Measurements from ENCODE around the gene EEF2.
"Not testable (repeated sequence)": the region's sequence is repeated elsewhere in the genome, so short reads cannot be mapped to it uniquely, and the experiment has no call there.

The EEF2 gene

DNA sequence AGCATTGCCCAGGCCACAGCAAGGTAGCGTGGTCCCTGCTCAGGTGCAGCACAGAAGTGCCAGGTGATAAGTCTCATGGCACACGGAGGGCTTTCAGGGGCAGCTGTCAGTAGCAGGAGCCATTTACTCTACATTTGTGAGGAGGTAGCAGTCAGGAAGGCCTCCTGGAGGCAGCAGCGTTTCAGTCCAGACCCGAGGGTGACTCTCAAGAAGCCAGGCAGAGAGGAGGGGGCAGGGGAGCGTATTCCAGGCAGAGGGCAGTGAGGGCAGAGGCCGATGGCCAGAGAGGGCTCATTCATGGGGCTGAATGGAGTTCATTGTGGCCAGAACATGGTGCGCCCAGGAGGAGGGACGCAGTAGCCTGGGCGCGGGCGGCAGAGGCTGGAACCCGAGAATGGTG, 31.2 kb upstream of the EEF2 start:
- DNase-seq, result no peak

DNA sequence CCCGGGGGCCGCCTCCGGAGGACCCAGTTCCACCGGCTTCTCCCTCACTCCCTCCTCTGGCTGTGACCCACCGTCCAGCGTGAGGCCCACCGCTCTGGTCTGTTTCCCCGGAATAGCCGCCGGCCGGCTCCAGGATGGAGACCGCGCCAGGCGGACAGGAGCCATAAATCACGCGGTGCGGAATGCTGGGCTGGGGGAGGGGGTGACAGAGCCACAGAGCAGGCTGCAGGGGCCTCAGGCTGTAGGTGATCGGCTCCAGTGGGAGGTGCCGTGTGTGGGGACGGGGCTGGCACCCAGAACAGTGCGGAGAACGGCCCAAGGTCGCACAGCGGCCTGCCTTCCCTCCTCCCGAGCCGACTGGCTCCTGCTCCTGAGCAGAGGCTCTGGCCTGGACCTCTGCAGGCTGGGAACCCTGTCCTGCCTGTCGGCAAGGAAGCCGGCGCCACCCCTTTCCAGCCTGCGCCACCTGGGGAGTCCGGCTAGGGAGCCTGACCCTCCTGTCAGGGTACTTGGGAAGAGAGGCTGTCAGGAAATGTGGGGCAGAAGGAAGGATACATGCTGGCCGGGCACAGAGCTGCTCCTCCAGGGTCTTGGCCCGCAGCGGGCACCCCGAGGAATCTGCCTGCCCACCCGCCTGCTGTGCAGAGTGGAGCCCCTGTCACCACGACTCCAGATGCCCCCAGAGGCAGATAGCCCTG, 30.6 kb upstream of the EEF2 start:
- peak; percentile 79 for DNase-seq

DNA sequence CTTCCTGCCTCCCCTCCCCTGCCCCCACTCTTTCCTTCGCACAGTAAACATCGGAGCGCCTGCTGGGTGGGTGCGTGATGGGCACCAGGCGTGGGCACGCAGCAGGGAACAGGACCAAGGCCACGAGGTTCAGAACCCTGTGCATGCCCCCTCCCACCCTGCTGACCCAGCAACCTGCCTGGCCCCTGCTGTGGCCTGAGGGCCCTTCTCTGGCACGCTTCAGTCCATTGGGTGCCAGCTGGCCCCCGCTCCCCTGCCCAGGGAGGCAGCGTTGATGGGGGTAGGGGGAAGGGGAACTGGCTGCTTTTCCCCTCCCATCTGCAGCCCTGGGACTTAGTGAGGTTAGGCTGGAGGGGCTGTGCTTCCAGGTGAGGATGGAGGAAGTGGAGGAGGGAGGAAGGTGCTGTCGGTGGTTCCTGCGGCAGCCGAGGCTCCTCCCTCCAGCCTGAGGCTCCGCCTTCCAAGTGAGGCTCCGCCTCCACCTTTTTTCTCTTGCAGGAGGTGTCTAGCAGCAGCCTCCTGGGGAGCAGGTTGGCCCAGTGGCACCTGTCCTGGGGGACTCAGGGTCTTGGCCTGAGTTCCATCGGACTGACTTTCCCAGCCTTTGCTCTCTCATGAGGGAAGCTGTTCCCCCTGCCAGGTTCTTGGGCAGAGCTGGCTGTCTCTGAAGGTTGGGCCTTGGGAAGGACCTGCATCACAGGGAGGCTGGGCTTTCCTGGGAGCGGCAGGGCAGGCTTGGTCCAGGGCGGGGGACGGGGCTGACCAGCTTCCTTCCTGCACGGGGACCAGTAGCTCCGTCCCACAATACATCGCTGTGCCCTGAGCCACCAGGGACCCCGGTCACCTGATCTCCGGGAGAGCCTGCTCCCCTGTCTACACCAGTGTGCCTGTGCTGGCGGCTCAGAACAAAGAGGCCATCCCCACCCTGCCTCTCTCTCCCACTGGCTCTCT, 29.6 kb upstream of the EEF2 start:
- peak; percentile 69 for DNase-seq

GRCh38 chr19:4013886-4014540, 28.8 kb upstream of the EEF2 start:
- no peak for DNase-seq

DNA sequence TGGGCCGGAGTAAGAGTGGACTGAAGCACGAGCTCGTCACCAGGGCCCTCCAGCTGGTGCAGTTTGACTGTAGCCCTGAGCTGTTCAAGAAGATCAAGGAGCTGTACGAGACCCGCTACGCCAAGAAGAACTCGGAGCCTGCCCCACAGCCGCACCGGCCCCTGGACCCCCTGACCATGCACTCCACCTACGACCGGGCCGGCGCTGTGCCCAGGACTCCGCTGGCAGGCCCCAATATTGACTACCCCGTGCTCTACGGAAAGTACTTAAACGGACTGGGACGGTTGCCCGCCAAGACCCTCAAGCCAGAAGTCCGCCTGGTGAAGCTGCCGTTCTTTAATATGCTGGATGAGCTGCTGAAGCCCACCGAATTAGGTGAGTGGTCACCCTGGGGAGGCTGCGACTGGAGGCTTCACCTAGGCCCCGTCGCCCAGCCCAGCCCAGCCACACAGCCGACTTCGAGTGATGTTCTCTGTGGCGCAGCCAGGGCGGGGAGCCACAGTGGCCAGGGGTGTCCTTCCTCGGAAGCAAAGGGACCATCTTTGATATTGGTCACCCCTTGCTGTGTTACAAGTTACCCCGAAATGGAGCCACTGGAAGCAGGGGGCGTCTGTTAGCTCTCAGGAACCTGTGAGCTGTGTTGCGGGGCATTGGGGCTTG, 27.8 kb upstream of the EEF2 start:
- DNase-seq, result no peak

DNA sequence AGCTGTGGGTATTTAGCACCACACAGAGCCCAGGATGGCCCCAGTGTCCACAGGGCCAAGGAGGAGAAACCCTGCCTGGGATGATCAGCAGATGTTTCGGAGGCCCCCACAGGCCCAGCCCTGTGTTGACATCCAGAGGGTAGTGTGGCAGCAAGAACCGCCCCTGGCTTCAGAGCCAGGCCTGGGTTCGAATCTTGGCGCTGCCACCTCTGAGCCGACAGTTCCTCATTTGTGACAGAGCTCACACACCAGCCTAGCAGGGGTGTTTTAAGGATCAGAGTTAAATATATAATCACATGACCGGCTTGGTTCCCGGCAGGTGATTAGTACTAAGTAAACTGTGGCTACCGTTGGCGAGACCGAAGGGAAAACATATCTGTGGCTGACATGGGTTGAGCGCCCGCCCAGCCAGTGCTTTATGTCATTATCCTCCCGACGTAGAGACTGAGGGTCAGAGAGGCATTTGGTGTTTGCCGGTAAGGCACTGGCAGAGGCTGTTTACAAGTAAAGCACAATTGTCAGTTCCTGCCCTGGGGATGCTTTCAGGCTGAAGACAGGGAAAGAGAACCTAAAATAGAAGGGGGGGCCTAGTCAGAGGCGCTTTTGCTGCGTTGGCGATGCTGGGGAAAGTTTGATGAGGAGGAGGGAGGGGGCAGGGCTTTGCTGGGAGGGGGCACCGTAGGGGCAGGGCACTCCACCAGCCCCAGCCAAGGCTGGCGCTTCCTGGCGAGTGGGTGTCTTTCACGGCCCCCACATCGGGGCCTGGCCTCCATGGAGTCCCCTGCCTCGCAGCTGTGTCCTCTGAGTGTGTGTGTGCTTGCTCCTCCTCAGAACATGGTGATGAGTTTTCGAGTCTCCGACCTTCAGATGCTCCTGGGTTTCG, 27.1 kb upstream of the EEF2 start:
- no peak for DNase-seq

GRCh38 chr19:4011430-4011829, 26.2 kb upstream of the EEF2 start:
- not testable (repeated sequence) for DNase-seq

DNA sequence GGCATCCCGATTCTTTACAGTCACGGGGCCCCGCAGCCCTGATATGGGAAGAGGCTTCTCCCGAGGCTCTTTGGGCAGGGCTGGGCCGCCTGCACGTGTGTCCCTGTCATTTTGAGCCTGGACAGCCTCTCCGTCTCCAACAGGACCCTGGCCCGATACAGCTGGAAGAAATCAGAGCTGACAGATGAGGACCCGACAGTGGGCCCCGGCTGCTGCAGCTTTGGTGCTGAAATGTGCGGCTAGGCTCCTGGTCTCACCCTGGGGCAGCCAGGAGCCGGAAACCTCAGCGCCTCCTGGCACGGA, 25.5 kb upstream of the EEF2 start:
- DNase-seq, result no peak

DNA sequence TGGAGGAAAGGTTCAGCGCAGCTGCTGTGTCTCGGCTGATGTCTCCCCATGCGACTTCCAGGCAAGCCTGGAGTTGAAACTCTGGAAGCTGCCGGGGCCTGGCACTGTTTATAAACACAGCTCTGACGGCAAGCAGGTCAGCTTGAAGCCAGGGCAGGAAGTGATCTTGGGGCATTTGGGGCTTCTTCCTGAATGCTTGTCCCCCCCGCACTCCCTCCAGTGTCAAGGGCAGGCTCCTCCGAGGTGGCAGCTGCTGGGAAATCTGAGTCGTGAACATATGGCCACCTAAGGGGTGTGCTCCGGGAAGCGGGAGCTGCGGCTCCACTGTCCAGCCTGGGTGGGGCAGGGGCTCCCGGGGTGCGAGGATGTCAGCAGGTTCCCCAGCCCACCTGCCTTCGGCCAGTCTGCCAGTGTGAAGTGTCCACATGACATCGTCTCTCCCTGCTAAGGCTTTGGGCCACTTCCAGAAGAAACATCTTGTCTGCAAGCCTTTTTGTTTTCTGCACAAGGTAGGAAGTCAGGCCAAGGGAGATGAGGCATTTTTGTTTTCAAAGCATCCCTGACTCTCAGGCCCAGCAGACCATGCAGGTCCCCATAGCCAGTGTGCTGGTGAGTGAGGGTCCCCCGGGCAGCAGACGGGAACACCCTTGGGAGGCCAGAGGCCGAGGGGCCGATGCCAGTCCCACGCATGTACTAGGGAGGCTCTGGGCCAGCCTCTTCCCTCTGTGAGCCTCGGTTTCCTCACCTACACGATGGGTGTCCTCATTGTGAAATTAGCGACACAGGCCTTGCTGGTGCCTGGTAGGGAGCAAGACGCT, 24.9 kb upstream of the EEF2 start:
- DNase-seq, result no peak

DNA sequence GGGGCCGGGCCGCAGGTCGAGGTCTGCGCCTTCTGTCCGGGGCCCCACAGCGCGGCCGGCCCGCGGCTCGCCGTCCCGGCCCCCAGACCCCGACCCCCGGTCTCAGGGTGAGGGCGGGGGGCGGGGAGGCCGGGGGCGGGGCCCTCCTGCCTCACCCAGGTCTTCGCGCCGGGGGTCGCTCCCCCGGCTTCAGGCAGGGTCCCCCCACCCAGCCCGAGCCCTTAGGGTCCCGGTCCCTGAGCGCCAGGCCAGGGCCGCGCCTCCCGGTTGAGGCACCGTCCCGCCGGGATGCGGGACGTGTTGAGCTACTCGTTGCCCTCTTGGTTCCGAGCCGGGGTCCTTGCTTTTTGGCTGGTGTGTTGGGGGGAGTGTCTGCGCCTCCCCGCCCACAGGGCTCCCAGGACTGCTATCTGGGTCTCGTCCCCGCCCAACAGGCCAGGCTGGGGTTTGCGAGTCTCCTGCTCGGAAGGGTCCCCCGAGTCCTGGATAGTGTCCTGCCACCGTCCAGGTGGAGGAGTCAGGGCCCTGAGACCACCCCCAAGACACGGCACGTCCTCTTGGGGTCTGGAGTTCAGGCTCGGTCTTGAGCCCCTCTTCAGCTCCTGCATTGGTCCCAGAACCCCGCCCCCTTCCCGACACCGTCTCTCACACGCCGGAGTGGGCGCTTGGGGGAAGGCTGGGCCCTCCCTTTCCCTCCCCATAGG, 22.7 kb upstream of the EEF2 start:
- DNase-seq, result peak; percentile 46

DNA sequence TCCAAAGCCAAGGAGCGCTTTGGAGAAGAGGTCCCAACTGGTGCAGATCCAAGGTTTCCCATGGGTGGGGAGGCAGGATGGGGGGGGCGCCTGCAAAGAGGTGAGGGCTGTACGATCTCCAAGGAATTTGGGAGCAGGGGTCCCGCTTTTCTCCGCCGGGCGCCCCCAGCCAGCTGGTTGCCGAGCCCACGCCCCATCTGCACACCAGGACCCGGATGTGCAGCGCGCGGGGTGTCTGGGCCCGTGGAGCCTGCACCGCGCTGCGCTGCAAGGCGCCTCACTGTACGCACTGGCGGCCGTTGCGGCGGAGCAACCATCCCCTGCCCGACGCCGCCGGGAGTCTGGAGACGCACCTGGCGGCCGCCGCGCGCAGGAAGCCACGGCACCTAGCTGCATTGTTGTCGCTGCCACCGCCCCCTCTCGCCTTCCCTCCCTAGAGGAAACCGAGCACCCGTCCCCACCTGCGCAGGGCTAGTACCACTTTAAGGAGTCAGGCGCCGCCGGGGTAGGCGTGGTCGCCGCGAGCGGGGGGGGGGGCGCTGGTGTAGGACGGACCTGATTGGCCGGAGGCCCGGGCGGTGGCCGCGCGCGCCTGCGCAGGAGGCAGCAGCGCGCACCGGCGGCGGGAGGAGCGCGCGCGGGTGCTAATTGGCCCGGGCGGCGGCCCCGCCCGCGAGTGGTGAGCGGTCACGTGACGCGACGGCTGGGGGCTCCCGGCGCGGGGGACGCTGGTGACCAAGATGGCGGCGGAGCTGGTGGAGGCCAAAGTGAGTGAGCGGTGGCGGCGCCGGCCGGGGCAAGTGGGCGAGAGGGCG, 22.0 kb upstream of the EEF2 start, which contains the start of gene PIAS4:
PIAS4 (plus strand) TSS at position 716 of the 815 bp plus-strand sequence; CDS start at position 741, 25 bp downstream.
- peak; percentile 99 for DNase-seq

DNA sequence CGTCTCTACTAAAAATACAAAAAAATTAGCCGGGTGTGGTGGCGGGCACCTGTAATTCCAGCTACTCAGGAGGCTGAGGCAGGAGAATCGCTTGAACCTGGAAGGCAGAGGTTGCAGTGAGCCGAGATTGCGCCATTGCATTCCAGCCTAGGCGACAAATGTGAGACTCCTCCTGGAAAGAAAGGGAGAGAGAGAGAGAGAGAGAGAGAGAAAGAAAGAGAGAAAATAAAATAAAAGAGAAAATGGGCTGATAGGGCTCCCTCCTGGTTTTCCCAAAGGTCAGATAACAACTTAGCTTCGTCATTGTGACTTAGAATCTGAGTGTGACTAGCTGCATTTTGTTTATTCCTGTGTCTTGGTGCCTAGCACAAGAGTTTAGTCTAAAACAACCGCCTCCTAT, 20.2 kb upstream of the EEF2 start:
- DNase-seq, result not testable (repeated sequence)

DNA sequence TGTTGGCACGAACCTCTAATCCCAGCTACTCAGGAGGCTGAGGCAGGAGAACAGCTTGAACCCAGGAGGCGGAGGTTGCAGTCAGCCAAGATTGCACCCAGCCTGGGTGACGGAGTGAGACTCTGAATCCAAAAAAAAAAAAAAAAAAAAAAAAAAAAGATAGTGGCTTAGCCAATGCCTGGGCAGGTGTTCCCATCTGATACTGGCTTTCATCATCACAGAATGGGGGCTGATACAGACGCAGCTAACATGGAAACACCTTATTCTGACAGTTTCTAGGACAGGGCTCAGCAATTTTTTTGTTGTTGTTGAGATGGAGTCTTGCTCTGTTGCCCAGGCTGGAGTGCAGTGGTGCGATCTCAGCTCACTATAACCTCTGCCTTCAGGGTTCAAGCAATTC, 15.5 kb upstream of the EEF2 start:
- DNase-seq, result not testable (repeated sequence)

DNA sequence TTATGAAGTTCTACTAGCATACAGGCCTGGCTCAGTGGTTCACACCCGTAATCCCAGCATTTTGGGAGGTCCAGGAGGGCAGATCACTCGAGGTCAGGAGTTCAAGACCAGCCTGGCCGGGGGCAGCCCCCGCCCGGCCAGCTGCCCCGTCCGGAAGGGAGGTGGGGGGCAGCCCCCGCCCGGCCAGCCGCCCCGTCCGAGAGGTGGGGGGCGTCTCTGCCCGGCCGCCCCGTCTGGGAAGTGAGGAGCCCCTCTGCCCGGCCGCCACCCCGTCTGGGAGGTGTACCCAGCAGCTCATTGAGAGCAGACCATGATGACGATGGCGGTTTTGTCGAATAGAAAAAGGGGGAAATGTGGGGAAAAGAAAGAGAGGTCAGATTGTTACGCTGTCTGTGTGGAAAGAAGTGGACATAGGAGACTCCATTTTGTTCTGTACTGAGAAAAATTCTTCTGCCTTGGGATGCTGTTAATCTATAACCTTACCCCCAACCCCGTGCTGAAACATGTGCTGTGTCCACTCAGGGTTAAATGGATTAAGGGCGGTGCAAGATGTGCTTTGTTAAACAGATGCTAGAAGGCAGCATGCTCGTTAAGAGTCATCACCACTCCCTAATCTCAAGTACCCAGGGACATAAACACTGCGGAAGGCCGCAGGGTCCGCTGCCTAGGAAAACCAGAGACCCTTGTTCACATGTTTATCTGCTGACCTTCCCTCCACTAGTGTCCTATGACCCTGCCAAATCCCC, 13.6 kb upstream of the EEF2 start:
- DNase-seq, result not testable (repeated sequence)

DNA sequence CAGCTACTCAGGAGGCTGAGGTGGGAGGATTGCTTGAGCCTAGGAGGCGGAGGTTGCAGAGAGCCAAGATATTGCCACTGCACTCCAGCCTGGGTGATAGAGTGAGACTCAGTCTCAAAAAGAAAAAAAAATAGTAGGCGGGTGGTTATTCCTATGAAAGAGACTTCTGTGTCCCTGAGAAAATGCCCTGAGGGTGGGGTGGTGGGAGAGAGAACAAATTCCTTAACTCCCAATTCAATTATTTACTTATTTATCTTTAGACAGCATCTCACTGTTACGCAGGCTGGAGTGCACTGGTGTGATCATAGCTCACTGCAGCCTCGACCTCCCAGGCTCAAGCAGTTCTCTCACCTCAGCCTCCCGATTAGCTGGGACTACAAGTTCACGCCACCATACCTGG, 10.3 kb upstream of the EEF2 start:
- DNase-seq, result no peak

- no peak for DNase-seq
Observed at GRCh38 chr19:3990815-3991117, 5.5 kb upstream of the EEF2 start.

DNA sequence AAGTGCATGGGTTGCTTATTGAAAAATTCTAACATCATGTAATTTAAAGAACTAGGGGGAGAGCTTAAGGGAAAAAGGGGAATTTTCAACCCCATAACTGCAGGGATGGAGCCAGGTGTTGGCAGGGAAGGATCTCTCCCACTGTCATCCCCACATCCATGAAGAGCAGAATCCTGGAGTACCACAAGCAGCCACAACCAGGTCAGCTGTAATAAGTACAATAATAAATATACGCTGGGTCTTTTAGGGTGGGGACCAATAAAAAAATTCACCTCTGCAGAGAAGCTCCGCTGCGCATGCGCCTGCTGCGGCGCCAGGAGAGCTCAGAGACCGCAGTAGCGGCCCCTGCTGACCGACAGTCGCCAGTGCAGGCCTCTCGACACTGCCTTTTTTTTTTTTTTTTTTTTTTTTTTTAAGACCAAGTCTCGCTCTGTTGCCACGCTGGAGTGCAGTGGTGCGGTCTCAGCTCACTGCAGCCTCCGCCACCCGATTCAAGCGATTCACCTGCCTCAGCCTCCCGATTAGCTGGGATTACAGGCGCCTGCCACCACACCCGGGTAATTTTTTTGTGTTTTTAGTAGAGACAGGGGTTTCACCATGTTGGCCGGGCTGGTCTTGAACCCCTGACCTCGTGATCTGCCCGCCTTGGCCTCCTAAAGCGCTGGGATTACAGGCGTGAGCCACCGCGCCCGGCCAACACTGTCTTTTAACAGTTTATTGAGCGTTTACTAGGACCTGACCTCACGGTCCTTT, 2.5 kb upstream of the EEF2 start:
- peak; percentile 84 for DNase-seq
